G401.6 (cell line): Measurements from ENCODE around the gene CCDC127.

ENCODE experiments used
- FAIRE-seq: peaks from 2 replicates; lab custom pipeline; 2012; peaks lifted over from hg19 to GRCh38; lab: Jason Lieb, UNC

CCDC127 gene

DNA sequence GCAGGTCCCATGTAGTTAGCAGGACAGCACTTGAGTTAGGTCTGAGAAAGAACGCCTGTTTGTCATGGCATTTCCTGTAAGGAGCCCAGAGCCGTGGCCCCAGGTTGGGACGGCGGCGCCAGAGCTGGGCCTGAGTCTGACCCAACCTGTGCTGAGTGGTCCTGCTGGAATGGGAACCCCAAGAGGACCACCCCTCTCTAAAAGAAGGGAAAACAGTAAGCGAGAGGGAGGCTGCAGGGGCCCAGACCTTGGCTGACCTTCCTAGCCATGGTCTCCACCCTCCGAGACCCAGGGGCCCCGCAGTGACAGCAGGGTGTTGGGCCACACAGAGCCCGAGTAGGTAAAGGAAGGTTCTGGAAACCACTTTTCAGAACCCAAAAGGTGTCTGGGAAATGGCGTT is 28.5 kb downstream of the CCDC127 start:
- FAIRE-seq, result no peak

DNA sequence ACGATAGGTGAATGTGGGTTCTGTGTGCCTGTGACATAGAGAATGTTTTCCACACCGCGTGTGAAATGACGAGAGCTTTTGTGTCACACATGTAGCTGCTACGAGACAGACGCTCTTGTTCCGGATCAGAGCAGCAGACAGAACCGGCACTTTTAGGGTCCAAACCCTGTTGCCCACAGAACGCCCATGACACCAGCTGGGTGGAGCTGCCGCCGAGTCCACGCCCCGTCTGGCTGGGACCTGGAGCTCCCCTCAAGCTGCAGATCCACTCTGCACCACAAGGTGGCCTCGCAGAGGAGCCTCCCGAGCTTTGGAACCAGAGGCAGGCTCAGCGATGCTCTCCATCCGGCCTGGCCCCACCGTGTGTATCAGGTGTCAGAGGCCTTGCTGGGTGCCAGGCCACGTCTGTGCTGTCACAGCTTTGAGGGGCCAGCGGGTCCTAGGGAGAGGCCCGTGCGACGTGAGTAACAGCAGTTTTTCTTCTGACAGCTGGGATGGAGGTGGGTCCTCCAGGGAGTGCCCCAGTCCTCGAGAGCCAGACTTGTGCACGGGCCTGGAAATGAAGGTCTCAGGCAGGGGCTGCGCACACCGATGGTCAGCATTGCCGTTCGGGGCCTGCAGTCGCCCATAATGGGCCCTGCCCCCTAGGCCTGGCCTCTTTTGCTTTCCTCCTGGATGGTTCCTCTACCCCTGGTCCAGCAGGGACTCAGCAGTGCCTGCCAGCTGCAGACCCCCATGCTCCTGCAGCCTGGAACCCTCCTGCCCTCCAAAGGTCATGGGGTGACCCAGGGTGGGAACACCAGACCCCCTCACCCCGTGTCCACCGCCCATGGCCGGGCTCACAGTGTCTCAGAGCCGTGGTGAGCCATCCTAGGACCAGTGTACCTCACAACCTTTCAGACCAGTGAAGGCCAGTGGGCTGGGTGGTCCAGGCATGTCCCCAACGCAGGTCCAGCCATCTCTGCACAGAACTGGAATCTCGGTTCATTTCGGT is 29.2 kb downstream of the CCDC127 start:
- FAIRE-seq, result peak; percentile 70

GRCh38 chr5:187617-188451 is 30.1 kb downstream of the CCDC127 start:
- no peak for FAIRE-seq

GRCh38 chr5:187042-187431 is 30.9 kb downstream of the CCDC127 start:
- FAIRE-seq, result no peak

GRCh38 chr5:186091-187041 is 31.6 kb downstream of the CCDC127 start:
- FAIRE-seq, result no peak

DNA sequence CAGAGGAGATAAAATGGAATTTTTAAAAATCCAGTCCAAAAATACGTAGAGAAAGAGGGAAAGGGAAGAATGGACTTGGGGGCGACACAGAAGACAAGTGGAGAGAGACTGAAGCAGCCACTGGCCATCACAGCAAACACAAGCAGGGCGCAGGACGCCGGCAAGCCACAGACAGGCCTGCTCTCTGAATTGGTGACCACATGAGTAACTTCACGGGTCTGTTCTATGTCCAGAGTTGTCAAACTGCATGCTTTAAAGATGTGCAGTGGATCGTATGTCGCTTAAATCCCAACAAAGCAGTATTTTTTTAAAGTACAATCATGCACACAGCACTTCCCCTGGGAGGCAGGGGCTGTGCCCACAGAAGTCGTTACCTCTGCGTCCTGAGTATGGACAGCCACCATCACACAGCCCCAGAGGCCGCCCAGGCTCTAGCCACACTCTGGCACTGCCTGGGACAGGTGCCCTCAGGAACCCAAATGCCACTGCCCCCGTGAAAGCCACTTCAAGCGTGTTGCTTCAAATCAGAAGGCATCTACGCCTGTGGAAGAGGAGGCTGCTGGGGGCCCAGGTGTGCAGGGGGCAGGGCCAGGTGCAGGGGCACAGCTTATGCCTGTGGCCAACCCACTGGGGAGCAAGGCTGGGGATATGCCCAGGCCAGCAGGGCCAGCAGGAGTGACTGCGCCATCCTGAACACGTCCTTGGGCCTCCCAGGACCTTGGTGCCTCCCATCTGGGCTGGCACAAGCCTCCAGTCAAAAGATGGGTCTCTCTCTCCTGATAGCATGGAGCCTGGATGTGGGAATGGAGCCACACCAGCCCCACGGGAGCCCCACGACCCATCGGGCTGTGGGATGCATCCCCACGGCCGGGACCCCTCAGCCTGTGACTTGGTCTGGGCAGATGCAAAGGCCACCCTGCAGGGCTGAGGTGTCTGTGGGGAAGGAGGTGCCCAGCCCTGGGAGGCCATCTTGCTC is 32.6 kb downstream of the CCDC127 start:
- no peak for FAIRE-seq

DNA sequence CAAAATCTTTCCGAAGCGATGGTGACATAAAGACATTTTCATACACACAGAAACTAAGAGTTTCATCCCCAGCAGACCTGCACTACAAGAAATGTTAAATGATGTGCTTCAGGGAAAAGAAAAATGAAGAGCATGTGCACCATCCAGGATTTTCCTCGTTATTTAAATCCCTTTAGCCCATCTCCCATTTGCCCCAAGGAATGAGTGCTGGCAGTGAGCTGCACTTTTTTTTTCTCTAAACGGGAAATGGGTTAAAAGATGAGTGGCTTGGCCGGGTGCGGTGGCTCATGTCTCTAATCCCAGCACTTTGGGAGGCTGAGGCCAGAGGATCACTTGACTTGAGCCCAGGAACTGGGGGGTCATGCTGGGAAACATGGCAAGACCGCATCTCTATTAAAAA is 33.5 kb downstream of the CCDC127 start:
- no peak for FAIRE-seq

- no peak for FAIRE-seq
Observed at GRCh38 chr5:182126-182525, 35.8 kb downstream of the CCDC127 start.

DNA sequence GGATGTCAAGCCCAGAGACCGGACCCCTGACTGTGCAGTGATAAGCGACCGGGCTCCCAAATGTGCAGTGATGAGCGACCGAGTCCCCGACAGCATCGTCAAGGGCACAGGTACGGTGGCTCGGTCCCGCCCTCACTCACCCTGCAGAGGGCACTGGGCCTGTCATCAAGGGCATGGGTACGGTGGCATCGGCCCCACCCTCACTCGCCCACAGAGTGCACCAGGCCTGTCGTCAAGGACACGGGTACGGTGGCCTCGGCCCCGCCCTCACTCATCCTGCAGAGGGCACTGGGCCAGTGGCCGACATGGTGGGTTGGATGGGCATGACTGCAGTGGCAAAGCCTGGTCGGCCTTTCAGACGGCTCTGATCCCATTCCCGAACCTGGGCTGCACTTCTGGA is 36.4 kb downstream of the CCDC127 start:
- FAIRE-seq, result no peak

DNA sequence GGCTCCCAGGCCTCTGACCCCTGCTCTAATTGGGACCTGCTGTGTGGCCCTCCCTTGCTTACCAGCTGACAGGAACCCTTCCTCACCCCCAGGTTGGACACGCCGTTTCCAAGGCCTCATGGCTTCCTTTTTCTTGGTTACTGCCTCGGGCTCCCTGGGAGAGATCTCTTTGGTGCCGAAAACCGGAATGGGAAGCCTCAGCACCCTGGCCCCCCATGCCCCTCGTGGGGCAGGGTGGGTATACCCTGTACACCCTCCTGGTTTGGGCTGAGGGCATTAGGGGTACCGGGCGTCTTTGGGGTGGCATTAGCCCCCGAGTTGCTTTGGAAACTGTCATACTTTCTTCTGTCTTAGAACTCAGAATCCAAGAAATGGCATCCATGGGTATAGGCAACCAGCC is 36.8 kb downstream of the CCDC127 start:
- no peak for FAIRE-seq

DNA sequence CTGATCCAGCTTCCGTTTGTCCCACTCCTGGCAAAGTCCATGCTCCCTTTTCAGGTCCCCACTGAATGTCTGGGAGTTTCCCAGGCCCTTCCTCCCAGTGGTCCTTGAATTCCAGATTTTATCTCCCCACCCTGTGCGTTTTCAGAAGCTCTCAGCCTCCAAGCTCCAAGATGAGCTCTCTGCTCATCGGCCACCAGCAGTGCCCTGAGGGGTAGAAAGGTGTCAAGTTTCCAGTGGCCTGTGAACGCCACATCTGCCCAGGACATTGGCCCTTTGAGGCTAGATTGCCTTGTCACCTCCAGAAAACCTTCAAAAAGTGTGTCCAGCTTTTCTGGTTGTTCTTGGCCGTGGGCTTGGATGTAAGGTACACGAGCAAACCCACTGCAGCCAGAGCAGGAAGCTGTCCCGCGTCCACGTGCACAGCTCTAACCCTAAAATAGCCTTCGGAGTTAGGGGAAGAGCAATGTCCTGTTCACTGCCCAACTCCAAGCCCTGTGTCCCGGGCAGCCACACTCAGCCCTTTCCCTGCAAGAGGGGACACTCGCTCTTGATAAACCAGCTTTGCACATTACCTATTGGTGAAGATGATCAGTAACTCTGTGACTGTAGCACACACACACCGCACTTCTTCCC is 37.6 kb downstream of the CCDC127 start:
- FAIRE-seq, result no peak

- no peak for FAIRE-seq
Observed at GRCh38 chr5:179401-179800, 38.6 kb downstream of the CCDC127 start.

DNA sequence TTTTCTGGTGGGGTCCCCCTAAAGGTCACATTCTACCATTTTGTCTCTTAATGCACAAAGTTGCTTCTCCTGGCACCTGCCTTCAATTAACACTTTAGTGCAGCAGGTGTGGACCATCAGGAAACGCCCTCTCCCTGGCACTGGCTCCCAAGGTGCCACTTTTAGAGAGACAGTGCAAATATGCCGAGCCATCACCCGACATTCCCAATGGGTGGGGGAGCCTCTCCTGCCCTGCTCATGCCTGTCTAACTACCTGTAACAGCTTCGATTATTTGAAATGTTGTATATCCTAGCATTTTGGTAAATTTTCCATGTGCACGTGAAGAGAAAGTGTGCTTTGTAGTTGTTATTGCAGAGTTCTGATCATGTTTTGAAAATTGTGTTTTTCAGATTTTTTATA is 39.8 kb downstream of the CCDC127 start:
- no peak for FAIRE-seq

DNA sequence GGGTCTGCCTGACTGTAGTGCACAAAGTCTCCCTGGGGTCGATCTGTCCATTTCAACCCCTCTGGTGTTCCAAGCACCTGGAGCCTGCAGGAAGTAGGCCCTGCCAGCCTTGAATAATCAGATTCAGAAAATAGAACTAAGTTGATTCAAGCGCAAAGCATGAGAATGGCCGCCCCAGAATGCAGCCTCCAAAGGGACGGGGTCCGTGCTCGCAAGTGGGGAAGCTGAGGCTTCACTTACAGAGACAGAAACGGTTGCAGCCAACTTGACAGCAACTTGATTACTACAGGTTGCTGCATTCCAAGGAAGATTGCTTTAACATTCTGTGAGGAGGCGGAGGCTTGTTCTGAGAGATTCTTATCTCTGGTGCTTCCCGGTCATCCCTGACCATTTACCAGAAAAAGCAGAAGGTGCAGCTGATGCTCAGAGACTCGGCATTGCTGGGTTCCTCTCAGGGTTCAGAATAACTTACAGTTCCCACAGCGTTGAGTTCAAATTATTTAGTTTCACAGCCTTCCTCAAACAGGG is 41.6 kb downstream of the CCDC127 start:
- FAIRE-seq, result no peak

DNA sequence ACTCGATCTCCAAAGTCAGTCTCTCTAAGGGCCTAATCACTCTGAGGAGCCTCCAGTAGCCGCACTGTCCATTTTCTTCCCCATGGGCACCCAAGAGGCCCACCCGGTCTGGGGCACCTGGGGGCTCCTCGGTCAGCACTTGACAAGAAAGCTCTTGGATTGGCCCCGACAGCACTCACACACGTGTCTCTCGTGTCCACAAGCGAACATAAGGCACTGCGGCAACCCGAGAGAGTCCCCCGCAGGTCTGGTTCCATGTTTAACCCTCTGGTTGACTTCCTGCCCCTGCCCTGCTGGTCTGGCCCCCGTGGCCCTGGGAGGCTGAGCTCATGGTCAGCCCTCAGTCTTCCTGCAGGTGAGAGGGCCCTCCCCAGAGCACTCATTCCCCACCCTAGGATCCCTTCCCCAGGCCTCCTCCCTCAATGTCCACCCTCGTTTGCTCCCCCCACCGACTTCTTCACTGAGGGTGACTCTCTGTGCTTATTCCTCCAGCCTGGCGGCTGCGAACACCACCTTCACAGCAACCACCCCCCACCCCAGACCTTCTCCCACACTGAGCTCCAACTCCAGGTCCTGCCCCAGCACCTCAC is 43.0 kb downstream of the CCDC127 start:
- no peak for FAIRE-seq

- no peak for FAIRE-seq
Observed at GRCh38 chr5:174291-174600, 43.7 kb downstream of the CCDC127 start.

DNA sequence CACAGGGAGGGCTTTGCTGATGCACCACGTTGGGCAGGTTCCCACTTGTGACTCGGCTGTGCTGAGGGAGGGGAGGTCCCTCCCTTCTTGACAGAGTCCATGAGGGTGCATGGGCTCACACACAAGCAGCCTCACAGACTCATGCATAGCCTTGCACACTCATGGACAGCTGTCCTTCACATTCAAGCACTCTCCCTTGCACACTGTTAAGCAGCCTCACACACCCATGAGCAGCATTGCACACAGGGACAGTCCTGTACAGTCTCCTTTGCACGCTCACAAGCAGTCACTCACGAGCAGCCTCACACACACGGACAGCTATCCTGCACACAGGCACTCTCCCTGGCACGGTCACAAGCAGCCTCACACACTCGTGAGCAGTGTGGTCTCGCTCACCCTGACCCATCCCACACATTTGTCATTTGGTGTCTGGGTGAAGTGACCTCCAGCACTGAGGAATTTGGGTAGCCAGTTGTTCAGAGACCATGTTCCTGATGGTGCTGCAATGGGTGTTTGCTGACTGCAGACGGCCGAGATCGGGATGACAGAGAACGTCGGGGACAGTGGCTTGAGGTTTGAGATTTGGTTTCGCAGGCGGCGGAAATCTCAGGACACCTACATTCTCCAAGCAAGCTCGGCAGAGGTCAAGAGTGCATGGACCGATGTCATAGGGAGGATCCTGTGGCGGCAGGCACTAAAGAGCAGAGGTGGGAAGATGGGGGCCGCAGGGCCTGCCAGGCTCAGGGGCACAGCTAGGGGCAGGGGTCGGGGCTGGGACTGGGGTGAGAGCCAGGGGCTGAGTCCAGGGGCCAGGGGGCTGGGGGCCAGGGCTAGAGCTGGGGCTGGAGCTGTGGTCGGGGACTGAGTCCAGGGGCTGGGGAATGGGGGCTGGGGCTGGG is 44.3 kb downstream of the CCDC127 start:
- no peak for FAIRE-seq

- FAIRE-seq, result no peak
Observed at GRCh38 chr5:172841-173251, 45.1 kb downstream of the CCDC127 start.

DNA sequence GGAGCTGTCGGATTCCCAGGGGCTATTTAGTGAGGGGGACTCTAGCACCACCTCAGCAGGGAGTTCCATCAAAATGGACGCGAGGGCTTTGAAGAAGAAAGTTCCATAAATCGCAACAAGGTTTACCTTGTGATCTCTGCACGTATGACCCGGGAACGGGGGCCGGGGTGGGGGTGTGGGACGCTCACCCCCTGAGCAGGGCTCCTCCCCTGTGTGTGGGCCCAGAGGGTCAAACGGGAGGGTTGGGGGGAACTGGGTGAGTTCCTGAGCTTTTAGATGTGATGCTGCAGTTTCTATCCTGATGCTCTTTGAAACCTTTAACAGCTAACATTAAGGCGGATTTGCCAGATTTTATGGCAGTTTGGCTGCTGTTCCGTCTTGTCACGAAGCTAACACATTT is 45.5 kb downstream of the CCDC127 start:
- no peak for FAIRE-seq
